GM21825 (cell line): ENCODE data around the gene MRPS15.

Experiments
- ATAC-seq: cut with Tn5 transposase; IDR thresholded peaks from one replicate; pipeline ENCODE4 v1.9.1; 2021; ENCODE audit warnings: mild to moderate bottlenecking, moderate library complexity; ENCODE audit not compliant: unreplicated experiment

The MRPS15 gene

GRCh38 chr1:36463463-36463802 is 751 bp downstream of the MRPS15 start:
- ATAC-seq = no peak

- no peak for ATAC-seq
These were observed 5.3 kb downstream of the MRPS15 start for GRCh38 chr1:36458910-36459309.

- no peak for ATAC-seq
These were observed 6.5 kb downstream of the MRPS15 start for GRCh38 chr1:36457691-36458090.

- ATAC-seq = no peak
These were observed 7.7 kb downstream of the MRPS15 start for GRCh38 chr1:36456391-36456928.

GRCh38 chr1:36455386-36455785 is 8.8 kb downstream of the MRPS15 start:
- no peak for ATAC-seq

GRCh38 chr1:36453600-36454388 is 10.4 kb downstream of the MRPS15 start:
- ATAC-seq = no peak

- ATAC-seq = no peak
These were observed 11.1 kb downstream of the MRPS15 start for GRCh38 chr1:36453051-36453450.

GRCh38 chr1:36450919-36451305 is 13.3 kb downstream of the MRPS15 start:
- ATAC-seq = no peak

- ATAC-seq = peak; percentile 98
These were observed 13.8 kb downstream of the MRPS15 start, which contains the start of gene OSCP1 for GRCh38 chr1:36450270-36450918. Gene OSCP1, minus strand, starts transcription at chr1:36450451. Its CDS starts 82 bp downstream, at chr1:36450369.

GRCh38 chr1:36448530-36449056 is 15.6 kb downstream of the MRPS15 start:
- ATAC-seq = no peak

GRCh38 chr1:36447450-36447849 is 16.7 kb downstream of the MRPS15 start:
- no peak for ATAC-seq

- ATAC-seq = no peak
These were observed 17.4 kb downstream of the MRPS15 start for GRCh38 chr1:36446746-36447145.

GRCh38 chr1:36446271-36446670 is 17.9 kb downstream of the MRPS15 start:
- no peak for ATAC-seq

- ATAC-seq = no peak
These were observed 20.9 kb downstream of the MRPS15 start for GRCh38 chr1:36443297-36443696.

GRCh38 chr1:36442337-36442736 is 21.8 kb downstream of the MRPS15 start:
- ATAC-seq = no peak

GRCh38 chr1:36440646-36441045 is 23.5 kb downstream of the MRPS15 start:
- ATAC-seq = no peak

GRCh38 chr1:36440044-36440443 is 24.1 kb downstream of the MRPS15 start:
- no peak for ATAC-seq

- no peak for ATAC-seq
These were observed 25.5 kb downstream of the MRPS15 start for GRCh38 chr1:36438715-36439114.

GRCh38 chr1:36436821-36437220 is 27.4 kb downstream of the MRPS15 start:
- no peak for ATAC-seq

GRCh38 chr1:36433102-36433501 is 31.1 kb downstream of the MRPS15 start:
- no peak for ATAC-seq

GRCh38 chr1:36432616-36433015 is 31.6 kb downstream of the MRPS15 start:
- no peak for ATAC-seq

- no peak for ATAC-seq
These were observed 38.4 kb downstream of the MRPS15 start for GRCh38 chr1:36425791-36426190.
